ENCODE results near the gene DYNC1LI1. TPM values are rescaled to one million over a fixed set of nuclear protein-coding genes. Genes with fewer than 3 reads are reported as not detected.

DYNC1LI1 gene
- total and polyA plus RNA-seq, 4 donors, result 9.2 to 21.1 (median 13.6) TPM

- TF ChIP-seq NR2F2 (IDR thresholded peaks at IDR 0.05) (no peak), CTCF (IDR thresholded peaks at IDR 0.05; ENCODE audit: low read depth, low read length, missing input control) (no peak), YY1 (IDR thresholded peaks at IDR 0.05) (no peak), GABPA (IDR thresholded peaks at IDR 0.05 in 1 of 2, conservative IDR thresholded peaks at IDR 0.05 in 1 of 2) (no peak), MAX (IDR thresholded peaks at IDR 0.05) (no peak), FOXA2 (IDR thresholded peaks at IDR 0.05) (no peak), TAF1 (conservative IDR thresholded peaks at IDR 0.05) (no peak), SP1 (IDR thresholded peaks at IDR 0.05) (no peak), EGR1 (IDR thresholded peaks at IDR 0.05; ENCODE audit: low read depth in 2 of 2) (no peak), REST (IDR thresholded peaks at IDR 0.05) (no peak), ZBTB33 (IDR thresholded peaks at IDR 0.05) (no peak), RXRA (IDR thresholded peaks at IDR 0.05) (no peak), HNF4A (conservative IDR thresholded peaks at IDR 0.05) (no peak), FOXA1 (IDR thresholded peaks at IDR 0.05) (no peak), ATF3 (IDR thresholded peaks at IDR 0.05) (no peak), JUND (IDR thresholded peaks at IDR 0.05) (no peak), RAD21 (IDR thresholded peaks at IDR 0.05) (no peak), HNF4G (IDR thresholded peaks at IDR 0.05) (no peak)
Measured at GRCh38 chr3:32500231-32500630, 70.4 kb downstream of the DYNC1LI1 start.

More at GRCh38 chr3:32500231-32500630, 70.4 kb downstream of the DYNC1LI1 start:
- Histone ChIP-seq H3K27me3 (ENCODE audit: control insufficient read depth in 4 of 4, insufficient read depth in 4 of 4, low read length in 3 of 4) (no peaks in the 10 kb centered on the region), H3K27ac (ENCODE audit: low read depth in 1 of 2, low read length in 2 of 2) (no peak overlapping the region), H3K9ac (ENCODE audit: low read depth in 1 of 2, low read length in 2 of 2) (peak overlapping the region in 1 of 2 donors; percentile 16), H3K36me3 (ENCODE audit: control insufficient read depth in 4 of 4, insufficient read depth in 3 of 4, low read depth in 1 of 4, low read length in 3 of 4) (no peaks in the 10 kb centered on the region), H3K4me1 (ENCODE audit: control insufficient read depth in 4 of 4, insufficient read depth in 4 of 4, low read length in 3 of 4) (peaks cover 8 to 35% (median 17%) of the 10 kb centered on the region in 4 donors), H3K9me3 (ENCODE audit: control insufficient read depth in 4 of 4, low read length in 3 of 4) (no peaks in the 10 kb centered on the region), H3K4me3 (ENCODE audit: low read depth in 1 of 3, low read length in 3 of 3) (peak overlapping the region in 1 of 3 donors; percentile 25)
- WGBS, result 37% methylated on average over 2 of the region's 2 CpGs
- no peak for DNase-seq (ENCODE audit: low spot score)
